ENCODE measurements around the gene TAF1B. TPM values are rescaled to one million over a fixed set of nuclear protein-coding genes. Genes with fewer than 3 reads are reported as not detected.

The TAF1B gene
- 19.0 and 24.7 TPM in 2 replicates for total RNA-seq

DNA sequence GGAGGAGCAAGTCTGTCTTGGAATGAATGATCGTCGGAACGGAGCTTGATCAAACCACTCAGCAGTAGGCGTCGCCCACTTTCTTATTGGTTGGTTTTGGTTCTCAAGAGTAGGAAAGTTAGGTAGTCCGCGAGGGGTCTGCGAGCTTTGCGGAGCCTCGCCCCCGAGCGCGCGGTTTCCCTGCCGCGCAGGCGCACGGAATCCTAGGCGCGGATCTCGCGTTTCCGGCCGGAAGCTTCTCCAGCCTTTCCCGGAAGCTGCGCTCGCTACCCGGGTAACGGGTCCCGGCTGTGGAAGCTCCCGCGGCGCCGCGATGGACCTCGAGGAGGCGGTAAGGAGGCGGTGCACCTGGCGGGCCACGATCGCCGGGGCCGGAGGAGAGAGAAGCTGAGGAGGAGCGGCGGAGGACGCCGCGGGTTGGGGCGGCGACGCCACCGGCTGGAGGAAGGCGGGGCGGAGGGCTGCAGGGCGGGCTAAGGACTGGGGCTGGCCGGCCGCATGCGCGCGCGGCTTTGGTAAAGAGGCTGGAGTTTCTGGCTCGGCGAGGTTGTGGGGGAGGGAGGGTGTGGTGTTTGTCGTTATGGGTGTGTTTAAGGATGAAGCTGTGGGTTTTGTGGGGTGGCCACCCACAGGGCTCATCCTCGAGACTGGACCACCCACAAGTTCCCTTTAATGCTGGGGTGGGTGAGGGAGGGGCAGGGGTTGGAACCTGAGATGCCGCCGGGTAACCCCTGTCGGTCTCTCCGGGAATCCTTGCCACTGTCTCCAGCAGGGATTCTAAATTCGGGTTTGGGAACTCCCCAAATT, at the start of gene TAF1B:
Gene TAF1B (plus strand): TSS at position 246 of the 807 bp plus-strand sequence. CDS start 68 bp downstream, at position 314.

DNA sequence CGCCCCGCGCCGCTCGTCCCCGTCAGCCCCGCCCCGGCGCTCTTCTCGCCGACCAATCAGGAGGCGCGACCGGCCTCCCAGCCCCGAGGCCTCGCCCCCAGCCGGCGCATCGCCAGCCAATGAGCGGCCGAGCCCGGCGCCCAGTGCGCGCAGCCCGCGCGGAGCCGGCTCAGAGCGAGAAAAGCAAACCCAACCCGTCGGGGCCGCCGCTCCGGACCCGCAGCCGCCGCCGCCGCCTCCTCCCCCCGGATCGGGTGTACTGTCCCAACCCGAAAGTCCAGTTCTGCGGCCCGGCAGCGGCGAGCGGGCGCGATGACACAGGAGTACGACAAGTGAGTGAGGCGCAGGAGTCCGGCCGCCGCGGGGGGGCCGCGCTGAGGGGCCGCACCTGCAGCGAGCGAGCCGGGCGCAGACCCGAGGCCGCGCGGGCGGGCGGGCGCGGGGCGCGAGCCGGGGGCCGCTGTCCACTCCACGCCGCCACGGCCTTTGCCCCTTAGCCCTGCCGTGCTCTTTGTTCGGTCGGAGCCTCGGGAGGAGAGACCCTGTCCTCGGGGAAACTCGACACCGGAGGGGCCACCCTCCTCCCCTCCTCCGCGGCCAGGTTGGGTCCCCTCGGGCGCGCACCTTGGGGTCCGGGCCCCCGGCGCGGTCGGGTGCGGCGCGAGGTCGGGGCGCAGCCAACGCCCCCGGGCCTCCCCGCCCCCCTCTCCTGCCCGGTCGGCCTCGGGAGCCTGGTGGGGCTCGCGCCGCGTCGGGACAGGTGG, 108.4 kb downstream of the TAF1B start, which contains the start of gene GRHL1:
Gene GRHL1 (plus strand): TSS at position 172 of the 764 bp plus-strand sequence. CDS start 141 bp downstream, at position 313.

Other genes starting within 250 kb of the TAF1B start
- 614 and 713 TPM in 2 replicates for gene YWHAQ, start 212.5 kb upstream of the TAF1B start, total RNA-seq
- gene GRHL1, start 108.2 kb downstream of the TAF1B start, total RNA-seq = 6.0 and 8.2 TPM in 2 replicates
- 27.5 and 27.7 TPM in 2 replicates for gene KLF11, start 200.1 kb downstream of the TAF1B start, total RNA-seq
- 0.39 TPM in 1 of 2 replicates, not detected in the other for gene CYS1, start 236.9 kb downstream of the TAF1B start, total RNA-seq